HG03045 (cell line): ENCODE results near the gene GOLPH3.

Experiments used
- ATAC-seq: cut with Tn5 transposase; IDR thresholded peaks from one replicate; pipeline ENCODE4 v1.9.1; 2021; ENCODE audit warnings: mild to moderate bottlenecking, moderate library complexity; ENCODE audit not compliant: unreplicated experiment

The GOLPH3 gene

DNA sequence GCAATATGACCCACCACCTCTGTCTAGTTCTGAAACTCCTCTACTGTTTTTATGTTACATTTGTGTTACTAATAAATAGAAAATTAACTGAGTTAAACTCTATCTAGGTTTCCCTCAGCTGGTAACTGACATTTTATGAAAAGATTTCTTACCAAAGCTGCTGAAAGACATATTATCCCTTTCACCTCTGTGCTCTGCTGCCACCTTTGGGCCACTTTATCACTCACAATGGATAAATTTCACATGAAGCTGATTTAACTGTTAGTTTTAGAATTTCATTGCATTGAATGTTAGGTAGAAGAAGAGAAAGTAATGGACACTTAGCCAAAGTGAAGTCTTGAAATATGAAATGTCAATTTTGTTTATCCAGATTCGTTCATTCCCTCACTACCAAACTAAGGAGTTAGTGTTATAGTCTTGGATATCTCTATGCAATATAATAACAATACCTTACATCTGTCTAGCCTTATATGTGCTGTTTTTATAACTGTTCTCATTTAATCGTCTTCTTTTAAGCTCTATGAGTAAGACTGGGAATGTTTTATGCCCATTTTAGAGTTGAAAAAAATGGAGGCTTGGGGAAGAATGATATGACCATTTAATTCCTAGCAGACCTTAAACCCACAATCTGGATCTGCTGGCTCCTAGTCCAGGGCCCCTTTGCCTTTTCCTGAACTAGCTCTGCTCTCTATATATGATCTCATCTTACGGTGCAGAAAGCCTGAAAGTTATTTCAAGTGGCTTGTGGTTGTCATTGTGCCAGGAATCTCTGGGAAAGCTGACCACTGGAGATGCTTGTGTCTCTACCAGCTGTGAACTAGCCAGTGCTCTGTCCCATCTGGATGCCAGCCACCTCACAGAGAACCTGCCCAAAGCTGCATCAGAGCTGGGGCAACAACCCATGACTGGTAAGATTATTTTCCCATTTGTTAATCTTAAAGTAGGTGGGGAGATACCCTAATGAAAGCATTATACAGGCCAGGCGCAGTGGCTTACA, 97.1 kb downstream of the GOLPH3 start:
- no peak for ATAC-seq
